Liver (tissue), 9 donors: ENCODE measurements around the gene TMEM86B. TPM values are rescaled to one million over a fixed set of nuclear protein-coding genes. Genes with fewer than 3 reads are reported as not detected.

Experiments
- DNase-seq: peaks from one replicate; pipeline ENCODE4 v3.0.0-alpha.2; 2017; ENCODE audit warnings: low spot score
- H3K27ac ChIP-seq, 2 donors: one replicate each; pipeline ENCODE4 v1.7.0; 2013; ENCODE audit warnings: inconsistent platforms in 2 of 2, low read length in 2 of 2, control low read depth in 1 of 2, low read depth in 1 of 2, mild to moderate bottlenecking in 1 of 2
- H3K27me3 ChIP-seq, 4 donors: one replicate each; pipeline versions ENCODE4 v1.6.1 to v1.7.0; 2013; ENCODE audit warnings: low read length in 3 of 4, inconsistent platforms in 1 of 4, mild to moderate bottlenecking in 1 of 4, moderate library complexity in 1 of 4; ENCODE audit not compliant: control insufficient read depth in 4 of 4, insufficient read depth in 4 of 4
- H3K36me3 ChIP-seq, 4 donors: one replicate each; pipeline versions ENCODE4 v1.6.1 to v1.7.0; 2013; ENCODE audit warnings: low read length in 3 of 4, mild to moderate bottlenecking in 3 of 4, low read depth in 1 of 4, moderate library complexity in 1 of 4; ENCODE audit not compliant: control insufficient read depth in 4 of 4, insufficient read depth in 3 of 4
- H3K4me1 ChIP-seq, 4 donors: one replicate each; pipeline versions ENCODE4 v1.6.1 to v1.7.0; 2013; ENCODE audit warnings: low read length in 3 of 4, mild to moderate bottlenecking in 3 of 4, moderate library complexity in 1 of 4; ENCODE audit not compliant: control insufficient read depth in 4 of 4, insufficient read depth in 4 of 4
- H3K4me3 ChIP-seq, 3 donors: one replicate each; pipeline versions ENCODE4 v1.6.1 to v1.7.0; 2013; ENCODE audit warnings: low read length in 3 of 3, control low read depth in 1 of 3, low read depth in 1 of 3, mild to moderate bottlenecking in 1 of 3
- H3K9ac ChIP-seq, 2 donors: one replicate each; pipeline ENCODE4 v1.7.0; 2013; ENCODE audit warnings: low read length in 2 of 2, mild to moderate bottlenecking in 2 of 2, moderate library complexity in 2 of 2, control low read depth in 1 of 2, low read depth in 1 of 2
- H3K9me3 ChIP-seq, 4 donors: one replicate each; pipeline versions ENCODE4 v1.6.1 to v1.7.0; 2013; ENCODE audit warnings: low read length in 3 of 4; ENCODE audit not compliant: control insufficient read depth in 4 of 4
- ATF3 ChIP-seq: IDR thresholded peaks from 2 replicates; pipeline ENCODE4 v1.6.1; 2016; ENCODE audit warnings: antibody characterized with exemption
- CTCF ChIP-seq: fragments of 150-350 bp; IDR thresholded peaks from 2 replicates; pipeline ENCODE4 v1.5.1; 2017; ENCODE audit warnings: improper control_type of control experiment, low read depth, low read length; ENCODE audit not compliant: missing input control
- EGR1 ChIP-seq, 2 donors: IDR thresholded peaks; 2 replicates each; pipeline ENCODE4 v1.6.1; 2016 to 2018; ENCODE audit warnings: antibody characterized with exemption in 2 of 2, low read depth in 2 of 2
- GABPA ChIP-seq, 2 donors: IDR thresholded peaks in 1 of 2; conservative IDR thresholded peaks in 1 of 2; 2 replicates each; pipeline ENCODE4 v1.6.1; 2016; ENCODE audit warnings: antibody characterized with exemption in 2 of 2, mild to moderate bottlenecking in 1 of 2, moderate library complexity in 1 of 2
- HNF4A ChIP-seq, 2 donors: conservative IDR thresholded peaks; 2 replicates each; pipeline ENCODE4 v1.6.1; 2016; ENCODE audit warnings: antibody characterized with exemption in 2 of 2, mild to moderate bottlenecking in 2 of 2
- JUND ChIP-seq, 2 donors: IDR thresholded peaks; 2 replicates each; pipeline ENCODE4 v1.6.1; 2016; ENCODE audit warnings: antibody characterized with exemption in 2 of 2
- MAX ChIP-seq: IDR thresholded peaks from 2 replicates; pipeline ENCODE4 v1.6.1; 2016; ENCODE audit warnings: antibody characterized with exemption
- NR2F2 ChIP-seq: IDR thresholded peaks from 2 replicates; pipeline ENCODE4 v1.6.1; 2016; ENCODE audit warnings: antibody characterized with exemption
- RAD21 ChIP-seq, 2 donors: IDR thresholded peaks; 2 replicates each; pipeline ENCODE4 v1.6.1; 2016; ENCODE audit warnings: antibody characterized with exemption in 2 of 2, mild to moderate bottlenecking in 2 of 2
- REST ChIP-seq: IDR thresholded peaks from 2 replicates; pipeline ENCODE4 v1.6.1; 2016; ENCODE audit warnings: antibody characterized with exemption, mild to moderate bottlenecking
- RXRA ChIP-seq, 2 donors: IDR thresholded peaks; 2 replicates each; pipeline ENCODE4 v1.6.1; 2017 to 2018; ENCODE audit warnings: antibody characterized with exemption in 2 of 2, mild to moderate bottlenecking in 1 of 2
- SP1 ChIP-seq: IDR thresholded peaks from 2 replicates; pipeline ENCODE4 v1.6.1; 2018; ENCODE audit warnings: antibody characterized with exemption, mild to moderate bottlenecking
- TAF1 ChIP-seq: conservative IDR thresholded peaks from 2 replicates; pipeline ENCODE4 v1.6.1; 2016; ENCODE audit warnings: antibody characterized with exemption, mild to moderate bottlenecking
- ZBTB33 ChIP-seq: IDR thresholded peaks from 2 replicates; pipeline ENCODE4 v1.6.1; 2016; ENCODE audit warnings: antibody characterized with exemption
- WGBS: extraction: QIAGEN DNeasy Blood & Tissue Kit; methylation state at CpG from one replicate; pipeline ENCODE4 v1.1.7; 2013; 5-methylcytosine and 5-hydroxymethylcytosine counted together
- polyA plus RNA-seq, 2 donors: library from polyadenylated mRNA; stranded (reverse) in 1 of 2; unstranded in 1 of 2; fragments of 200-250 nt in 1 of 2; fragments of >200 nt in 1 of 2; fragmentation: Nextera tagmentation in 1 of 2; extraction: Ambion mirVana in 1 of 2; gene quantifications; one replicate each; pipeline versions ENCODE4 v1.2.1 to v1.2.3, GENCODE V29; 2013 to 2015
- total RNA-seq, 2 donors: library from RNA; depleted of rRNA; stranded (reverse); fragments of >200 nt; gene quantifications; one replicate each; pipeline ENCODE4 v1.2.3, GENCODE V29; 2014
- donor health status: healthy.
- donor health status: healthy.
- donor health status: healthy.
- donor health status: healthy.
- donor health status: healthy.

Gene TMEM86B
- total and polyA plus RNA-seq, 4 donors: 4.8 to 20.1 (median 16.6) TPM

- Histone ChIP-seq H3K36me3 (peaks cover 39 to 86% (median 47%) of the 10 kb centered on the region in 4 donors), H3K27me3 (no peaks in the 10 kb centered on the region), H3K9me3 (no peaks in the 10 kb centered on the region), H3K27ac (no peak overlapping the region), H3K4me1 (no peaks in the 10 kb centered on the region), H3K4me3 (no peak overlapping the region), H3K9ac (no peak overlapping the region)
- TF ChIP-seq TAF1 (no peak), NR2F2 (no peak), ZBTB33 (no peak), CTCF (no peak), ATF3 (no peak)
- 97% methylated on average over 8 of the region's 8 CpGs for WGBS
- DNase-seq: no peak
Observed at GRCh38 chr19:55238030-55238429, 9.5 kb upstream of the TMEM86B start.

- Histone ChIP-seq H3K27me3 (no peaks in the 10 kb centered on the region), H3K27ac (no peak overlapping the region), H3K4me1 (peaks cover 3 to 22% (median 18%) of the 10 kb centered on the region in 4 donors), H3K4me3 (no peak overlapping the region), H3K9me3 (no peaks in the 10 kb centered on the region), H3K36me3 (peaks cover 16 to 63% (median 31%) of the 10 kb centered on the region in 4 donors), H3K9ac (no peak overlapping the region)
- WGBS: 93% methylated on average over 5 of the region's 5 CpGs
- no peak for TF ChIP-seq NR2F2
- TF ChIP-seq CTCF: no peak
- no peak for TF ChIP-seq JUND (IDR thresholded peaks at IDR 0.05)
- TF ChIP-seq RAD21 (IDR thresholded peaks at IDR 0.05): no peak
- no peak for TF ChIP-seq MAX
- no peak for TF ChIP-seq HNF4A (conservative IDR thresholded peaks at IDR 0.05)
- no peak for TF ChIP-seq REST
- no peak for TF ChIP-seq ATF3
- TF ChIP-seq ZBTB33: no peak
- no peak for TF ChIP-seq TAF1
- TF ChIP-seq RXRA (IDR thresholded peaks at IDR 0.05): no peak
- no peak for TF ChIP-seq EGR1 (IDR thresholded peaks at IDR 0.05; ENCODE audit: low read depth in 2 of 2)
- no peak for TF ChIP-seq GABPA (IDR thresholded peaks at IDR 0.05 in 1 of 2, conservative IDR thresholded peaks at IDR 0.05 in 1 of 2)
- TF ChIP-seq SP1: no peak
- DNase-seq: no peak
Observed at GRCh38 chr19:55232986-55233385, 4.4 kb upstream of the TMEM86B start.
